ENCODE data around the gene ETDC. TPM values are rescaled to one million over a fixed set of nuclear protein-coding genes. Genes with fewer than 3 reads are reported as not detected.
"Not testable (repeated sequence)": the region's sequence is repeated elsewhere in the genome, so short reads cannot be mapped to it uniquely, and the experiment has no call there.

The ETDC gene
- total RNA-seq, 6 experiments from 2014 or later, result not detected

DNA sequence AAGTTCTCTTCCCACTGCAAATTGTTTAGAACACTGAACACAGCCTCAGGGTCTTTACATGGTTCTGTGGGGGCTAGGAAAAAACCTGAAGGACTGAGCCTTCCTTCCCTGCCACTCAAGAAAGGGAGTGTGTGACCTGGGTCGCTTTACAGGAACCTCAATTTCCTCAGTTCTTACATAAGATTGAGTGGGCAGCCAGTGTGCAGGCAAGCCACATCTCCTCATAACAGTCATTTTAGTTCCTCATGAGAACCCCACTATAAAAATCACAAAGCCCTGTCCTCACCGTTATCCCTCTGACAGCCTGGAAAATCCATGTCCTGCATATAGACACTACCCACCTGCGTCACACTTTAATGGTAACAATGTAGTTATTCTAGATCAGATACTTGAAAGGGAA lies 2.1 kb upstream of the ETDC start:
- Mint-ChIP-seq H3K4me3 (no peak overlapping the region), H3K9me3 (peaks cover 4% of the 10 kb centered on the region)

DNA sequence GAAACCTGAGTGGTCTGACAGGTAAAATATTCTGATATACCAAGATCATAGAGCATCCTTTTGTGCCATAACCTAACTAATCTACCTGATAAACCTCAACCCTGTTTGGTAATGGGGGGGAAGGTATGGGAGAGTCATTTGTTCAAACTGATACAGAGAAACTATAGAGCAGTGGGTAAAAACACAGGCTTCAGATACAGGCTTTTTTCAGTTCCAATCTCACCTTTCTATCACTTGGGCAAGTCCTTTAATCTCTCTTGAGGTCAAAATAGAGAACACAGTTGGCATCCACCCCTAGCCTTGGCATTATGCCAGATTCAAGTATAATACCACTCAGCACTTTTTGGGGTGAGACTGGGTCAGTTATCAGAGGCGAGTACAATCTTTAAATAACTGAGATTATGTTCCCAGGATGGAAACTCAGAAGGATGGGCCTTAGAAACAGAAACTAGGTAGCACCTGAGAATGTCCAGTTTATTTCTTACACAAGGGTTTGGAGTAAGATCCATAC lies 880 bp upstream of the ETDC start:
- Mint-ChIP-seq H3K4me3 (no peak overlapping the region), H3K36me3 (ENCODE audit: low read depth) (no peaks in the 10 kb centered on the region; the same call in 1 of the 2 replicates), H3K27ac (no peak overlapping the region), H3K9me3 (peaks cover 5% of the 10 kb centered on the region), H3K27me3 (ENCODE audit: insufficient read depth) (no peaks in the 10 kb centered on the region; the same call in 1 of the 2 replicates), H3K4me1 (ENCODE audit: low read depth) (no peaks in the 10 kb centered on the region)
- TF ChIP-seq, protein P1, sequence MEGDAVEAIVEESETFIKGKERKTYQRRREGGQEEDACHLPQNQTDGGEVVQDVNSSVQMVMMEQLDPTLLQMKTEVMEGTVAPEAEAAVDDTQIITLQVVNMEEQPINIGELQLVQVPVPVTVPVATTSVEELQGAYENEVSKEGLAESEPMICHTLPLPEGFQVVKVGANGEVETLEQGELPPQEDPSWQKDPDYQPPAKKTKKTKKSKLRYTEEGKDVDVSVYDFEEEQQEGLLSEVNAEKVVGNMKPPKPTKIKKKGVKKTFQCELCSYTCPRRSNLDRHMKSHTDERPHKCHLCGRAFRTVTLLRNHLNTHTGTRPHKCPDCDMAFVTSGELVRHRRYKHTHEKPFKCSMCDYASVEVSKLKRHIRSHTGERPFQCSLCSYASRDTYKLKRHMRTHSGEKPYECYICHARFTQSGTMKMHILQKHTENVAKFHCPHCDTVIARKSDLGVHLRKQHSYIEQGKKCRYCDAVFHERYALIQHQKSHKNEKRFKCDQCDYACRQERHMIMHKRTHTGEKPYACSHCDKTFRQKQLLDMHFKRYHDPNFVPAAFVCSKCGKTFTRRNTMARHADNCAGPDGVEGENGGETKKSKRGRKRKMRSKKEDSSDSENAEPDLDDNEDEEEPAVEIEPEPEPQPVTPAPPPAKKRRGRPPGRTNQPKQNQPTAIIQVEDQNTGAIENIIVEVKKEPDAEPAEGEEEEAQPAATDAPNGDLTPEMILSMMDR (IDR thresholded peaks at IDR 0.05), result no peak
- no peak for DNase-seq

More for the DNA sequence above, 2.1 kb upstream of the ETDC start:
- no peaks in the 10 kb centered on the region; the same call in 1 of the 2 replicates for H3K27me3 Mint-ChIP-seq (ENCODE audit: insufficient read depth)
- TF ChIP-seq, protein P1 (IDR thresholded peaks at IDR 0.05), result no peak
- H3K4me1 Mint-ChIP-seq (ENCODE audit: low read depth), result no peaks in the 10 kb centered on the region
- no peaks in the 10 kb centered on the region; the same call in 1 of the 2 replicates for H3K36me3 Mint-ChIP-seq (ENCODE audit: low read depth)
- no peak for DNase-seq
- no peak overlapping the region for H3K27ac Mint-ChIP-seq

DNA sequence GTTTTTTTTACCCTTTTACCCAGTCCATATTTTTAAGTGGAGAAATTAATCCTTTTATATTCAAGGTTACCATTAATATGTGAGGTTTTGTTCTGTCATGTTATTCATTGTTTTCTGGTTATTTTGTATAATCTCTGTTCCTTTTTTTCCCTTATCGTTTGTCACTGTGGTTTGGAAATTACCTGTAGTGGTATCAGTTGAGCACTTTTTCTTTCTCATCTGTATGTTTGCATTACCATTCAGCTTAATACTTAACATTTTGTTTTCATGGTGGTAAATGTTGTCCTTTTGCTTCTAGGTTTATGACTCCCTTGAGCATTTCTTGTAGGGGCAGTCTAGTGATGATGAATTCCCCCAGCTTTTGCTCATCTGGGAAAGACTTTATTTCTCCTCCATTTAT lies 6.6 kb downstream of the ETDC start:
- Mint-ChIP-seq H3K27ac (no peak overlapping the region), H3K4me1 (ENCODE audit: low read depth) (no peaks in the 10 kb centered on the region), H3K27me3 (ENCODE audit: insufficient read depth) (no peaks in the 10 kb centered on the region), H3K36me3 (ENCODE audit: low read depth) (peaks cover 18% of the 10 kb centered on the region), H3K4me3 (no peak overlapping the region), H3K9me3 (peaks cover 16% of the 10 kb centered on the region)
- DNase-seq, result no peak
- TF ChIP-seq, protein P1 (IDR thresholded peaks at IDR 0.05), result no peak

DNA sequence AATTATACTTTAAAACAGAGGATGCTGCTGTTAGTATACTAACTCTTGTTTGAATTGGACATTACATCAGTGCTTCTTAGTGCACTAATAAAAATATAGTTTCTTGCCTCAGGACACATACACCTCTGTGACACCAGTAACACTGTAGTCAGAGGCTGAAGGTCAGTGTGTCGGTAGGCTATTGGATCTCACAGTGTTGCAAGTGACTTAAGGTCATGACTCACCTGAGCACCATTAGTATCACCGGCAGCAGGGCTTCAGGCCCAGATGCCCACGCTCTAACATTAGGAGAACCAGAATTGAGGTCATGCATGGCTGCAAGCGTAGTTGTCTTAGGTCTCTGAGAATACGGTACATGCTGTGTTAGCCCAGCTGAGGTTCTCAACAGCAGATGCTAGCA lies 15.2 kb downstream of the ETDC start:
- Mint-ChIP-seq H3K27ac (no peak overlapping the region), H3K36me3 (ENCODE audit: low read depth) (peaks cover 13% of the 10 kb centered on the region; the same call in 1 of the 2 replicates), H3K4me3 (no peak overlapping the region), H3K4me1 (ENCODE audit: low read depth) (peaks cover 25% of the 10 kb centered on the region), H3K27me3 (ENCODE audit: insufficient read depth) (no peaks in the 10 kb centered on the region), H3K9me3 (no peaks in the 10 kb centered on the region; the same call in 1 of the 2 replicates)
- TF ChIP-seq, protein P1 (IDR thresholded peaks at IDR 0.05), result no peak
- no peak for DNase-seq

DNA sequence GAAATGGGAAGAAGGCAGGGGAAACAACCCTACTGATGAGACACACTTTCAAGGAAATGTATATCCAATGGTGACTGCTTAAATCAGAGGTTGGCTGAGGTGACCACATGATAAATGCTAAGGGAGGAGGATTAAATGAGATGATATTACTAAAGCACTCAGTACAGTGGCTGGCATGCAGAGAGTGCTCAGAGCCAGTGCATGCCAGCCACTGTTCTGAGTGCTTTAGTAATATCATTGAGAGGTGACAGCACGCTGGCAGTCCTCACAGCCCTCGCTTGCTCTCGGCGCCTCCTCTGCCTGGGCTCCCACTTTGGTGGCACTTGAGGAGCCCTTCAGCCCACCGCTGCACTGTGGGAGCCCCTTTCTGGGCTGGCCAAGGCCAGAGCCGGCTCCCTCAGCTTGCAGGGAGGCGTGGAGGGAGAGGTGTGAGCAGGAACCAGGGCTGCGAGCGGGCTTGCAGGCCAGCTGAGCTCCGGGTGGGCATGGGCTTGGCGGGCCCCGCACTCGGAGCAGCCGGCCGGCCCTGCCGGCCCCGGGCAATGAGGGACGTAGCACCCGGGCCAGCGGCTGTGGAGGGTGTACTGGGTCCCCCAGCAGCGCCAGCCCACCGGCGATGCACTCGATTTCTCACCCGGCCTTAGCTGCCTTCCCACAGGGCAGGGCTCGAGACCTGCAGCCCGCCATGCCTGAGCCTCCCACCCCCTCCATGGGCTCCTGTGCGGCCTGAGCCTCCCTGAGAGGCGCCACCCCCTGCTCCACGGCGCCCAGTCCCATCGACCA lies 15.9 kb downstream of the ETDC start:
- not testable (repeated sequence) for H3K4me3 Mint-ChIP-seq; DNase-seq; H3K27ac Mint-ChIP-seq; H3K9me3 Mint-ChIP-seq; H3K27me3 Mint-ChIP-seq (ENCODE audit: insufficient read depth)
- H3K4me1 Mint-ChIP-seq (ENCODE audit: low read depth), result peaks cover 25% of the 10 kb centered on the region
- peaks cover 13% of the 10 kb centered on the region; the same call in 1 of the 2 replicates for H3K36me3 Mint-ChIP-seq (ENCODE audit: low read depth)

DNA sequence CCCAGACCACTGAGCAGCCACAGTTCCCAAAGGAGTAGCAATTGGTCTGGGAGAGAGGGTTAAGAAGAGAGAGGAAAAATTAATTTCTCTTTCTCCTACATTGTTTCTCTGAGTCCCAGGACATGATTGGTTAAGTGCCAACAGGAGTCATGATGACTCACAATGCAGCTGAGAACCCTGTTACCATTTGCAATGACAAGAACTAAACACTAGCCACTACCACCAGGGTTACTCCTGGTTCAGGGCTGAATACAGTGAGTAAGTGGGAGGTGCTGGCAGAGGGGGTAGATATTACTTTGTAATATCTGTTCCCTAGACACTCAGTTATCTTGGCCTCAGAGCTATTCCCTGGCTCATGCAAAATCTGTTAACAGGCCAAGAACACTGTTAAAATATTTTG lies 18.0 kb downstream of the ETDC start:
- Mint-ChIP-seq H3K27ac (peak overlapping the region; percentile 57), H3K4me1 (ENCODE audit: low read depth) (peaks cover 33% of the 10 kb centered on the region), H3K9me3 (no peaks in the 10 kb centered on the region; the same call in 1 of the 2 replicates), H3K36me3 (ENCODE audit: low read depth) (peaks cover 4% of the 10 kb centered on the region; the same call in 1 of the 2 replicates), H3K27me3 (ENCODE audit: insufficient read depth) (no peaks in the 10 kb centered on the region), H3K4me3 (no peak overlapping the region)
- TF ChIP-seq, protein P1 (IDR thresholded peaks at IDR 0.05), result no peak
- peak; percentile 79 for DNase-seq
